ENCODE data around the gene ARHGEF12.

The ARHGEF12 gene

GRCh38 chr11:120432056-120433018 is 96.1 kb downstream of the ARHGEF12 start:
- no peak for DNase-seq

- no peak for DNase-seq
These were observed 105.4 kb downstream of the ARHGEF12 start for GRCh38 chr11:120441592-120441991.

GRCh38 chr11:120442031-120442430 is 105.8 kb downstream of the ARHGEF12 start:
- no peak for DNase-seq

- no peak for DNase-seq
These were observed 110.6 kb downstream of the ARHGEF12 start for GRCh38 chr11:120446802-120447201.

GRCh38 chr11:120448240-120448639 is 112.0 kb downstream of the ARHGEF12 start:
- DNase-seq: no peak

- DNase-seq: no peak
These were observed 119.3 kb downstream of the ARHGEF12 start for GRCh38 chr11:120455487-120455886.

- no peak for DNase-seq
These were observed 121.8 kb downstream of the ARHGEF12 start for GRCh38 chr11:120457996-120458395.

GRCh38 chr11:120462825-120463224 is 126.6 kb downstream of the ARHGEF12 start:
- no peak for DNase-seq

- DNase-seq: no peak
These were observed 129.8 kb downstream of the ARHGEF12 start for GRCh38 chr11:120465921-120466534.

GRCh38 chr11:120467627-120468026 is 131.4 kb downstream of the ARHGEF12 start:
- DNase-seq: no peak

GRCh38 chr11:120471131-120471530 is 134.9 kb downstream of the ARHGEF12 start:
- DNase-seq: no peak

GRCh38 chr11:120471994-120472393 is 135.8 kb downstream of the ARHGEF12 start:
- no peak for DNase-seq

- no peak for DNase-seq
These were observed 137.3 kb downstream of the ARHGEF12 start for GRCh38 chr11:120473503-120473902.

GRCh38 chr11:120482149-120482548 is 145.9 kb downstream of the ARHGEF12 start:
- DNase-seq: no peak

GRCh38 chr11:120484722-120485121 is 148.5 kb downstream of the ARHGEF12 start:
- DNase-seq: no peak

- no peak for DNase-seq
These were observed 149.9 kb downstream of the ARHGEF12 start for GRCh38 chr11:120486138-120486537.

GRCh38 chr11:120489799-120490198 is 153.6 kb downstream of the ARHGEF12 start:
- DNase-seq: no peak

GRCh38 chr11:120492486-120492885 is 156.3 kb downstream of the ARHGEF12 start:
- DNase-seq: no peak

GRCh38 chr11:120494595-120494994 is 158.4 kb downstream of the ARHGEF12 start:
- DNase-seq: no peak

- no peak for DNase-seq
These were observed 162.9 kb downstream of the ARHGEF12 start for GRCh38 chr11:120499088-120499487.

- no peak for DNase-seq
These were observed 163.6 kb downstream of the ARHGEF12 start for GRCh38 chr11:120499859-120500258.

GRCh38 chr11:120500414-120501071 is 164.3 kb downstream of the ARHGEF12 start:
- peak; percentile 23 for DNase-seq

GRCh38 chr11:120501440-120501839 is 165.2 kb downstream of the ARHGEF12 start:
- no peak for DNase-seq

All from NCI-H1105 (cell line).